IgD-negative memory B cell (primary cell): ENCODE data around the gene OPN4. TPM values are rescaled to one million over a fixed set of nuclear protein-coding genes. Genes with fewer than 3 reads are reported as not detected.

ENCODE experiments used
- H3K27ac Mint-ChIP-seq, 3 donors: one replicate each; pipeline ENCODE4 v1.8.0; 2020 to 2022; ENCODE audit warnings: mild to moderate bottlenecking in 3 of 3, mixed read lengths in 3 of 3, moderate library complexity in 1 of 3
- H3K27me3 Mint-ChIP-seq: one replicate; pipeline ENCODE4 v1.8.0; 2021; ENCODE audit warnings: mixed read lengths
- H3K36me3 Mint-ChIP-seq: one replicate; pipeline ENCODE4 v1.8.0; 2020; ENCODE audit warnings: mild to moderate bottlenecking, mixed read lengths
- H3K4me1 Mint-ChIP-seq, 3 donors: one replicate each; pipeline ENCODE4 v1.8.0; 2020 to 2022; ENCODE audit warnings: mixed read lengths in 3 of 3, mild to moderate bottlenecking in 1 of 3
- H3K4me3 Mint-ChIP-seq, 4 donors: one replicate each; pipeline ENCODE4 v1.8.0; 2020 to 2022; ENCODE audit warnings: mild to moderate bottlenecking in 4 of 4, mixed read lengths in 4 of 4, moderate library complexity in 3 of 4
- H3K9me3 Mint-ChIP-seq, 3 donors: one replicate each; pipeline ENCODE4 v1.8.0; 2020 to 2021; ENCODE audit warnings: mixed read lengths in 3 of 3, mild to moderate bottlenecking in 1 of 3
- polyA plus RNA-seq: library from polyadenylated mRNA; unstranded; fragments of 300-500 nt; fragmentation: Illumina TruSeq; gene quantifications from one replicate; pipeline ENCODE4 v1.2.3, GENCODE V29; 2021

The OPN4 gene
- polyA plus RNA-seq, 1 donor from 2014 or later, result not detected

GRCh38 chr10:86705905-86706304, 51.6 kb downstream of the OPN4 start:
- H3K9me3 Mint-ChIP-seq, result no peaks in the 10 kb centered on the region
- peaks cover 0 to 2% (median 0%) of the 10 kb centered on the region in 3 donors for H3K4me1 Mint-ChIP-seq
- no peak overlapping the region for H3K27ac Mint-ChIP-seq
- H3K36me3 Mint-ChIP-seq, result no peaks in the 10 kb centered on the region
- peaks cover 2% of the 10 kb centered on the region for H3K27me3 Mint-ChIP-seq
- H3K4me3 Mint-ChIP-seq, result no peak overlapping the region

GRCh38 chr10:86706401-86706841, 52.1 kb downstream of the OPN4 start:
- peaks cover 0 to 3% (median 0%) of the 10 kb centered on the region in 3 donors for H3K4me1 Mint-ChIP-seq
- H3K36me3 Mint-ChIP-seq, result no peaks in the 10 kb centered on the region
- H3K27ac Mint-ChIP-seq, result no peak overlapping the region
- H3K4me3 Mint-ChIP-seq, result peak overlapping the region in 1 of 4 donors; percentile 22
- H3K9me3 Mint-ChIP-seq, result no peaks in the 10 kb centered on the region
- H3K27me3 Mint-ChIP-seq, result peaks cover 2% of the 10 kb centered on the region

- Mint-ChIP-seq H3K4me1 (peaks cover 0 to 3% (median 0%) of the 10 kb centered on the region in 3 donors), H3K27ac (no peak overlapping the region)
Observed at GRCh38 chr10:86706977-86707376, 52.6 kb downstream of the OPN4 start.

GRCh38 chr10:86707505-86707904, 53.2 kb downstream of the OPN4 start:
- peaks cover 2% of the 10 kb centered on the region for H3K27me3 Mint-ChIP-seq
- H3K9me3 Mint-ChIP-seq, result no peaks in the 10 kb centered on the region
- no peak overlapping the region for H3K27ac Mint-ChIP-seq
- peak overlapping the region in 1 of 4 donors; percentile 22 for H3K4me3 Mint-ChIP-seq
- H3K4me1 Mint-ChIP-seq, result peaks cover 2 to 6% (median 5%) of the 10 kb centered on the region in 3 donors
- no peaks in the 10 kb centered on the region for H3K36me3 Mint-ChIP-seq

More at GRCh38 chr10:86706977-86707376, 52.6 kb downstream of the OPN4 start:
- Mint-ChIP-seq H3K9me3 (no peaks in the 10 kb centered on the region), H3K36me3 (no peaks in the 10 kb centered on the region), H3K4me3 (peak overlapping the region in 1 of 4 donors; percentile 22), H3K27me3 (peaks cover 2% of the 10 kb centered on the region)

- peak overlapping the region in 1 of 4 donors; percentile 86 for H3K4me3 Mint-ChIP-seq
- H3K36me3 Mint-ChIP-seq, result no peaks in the 10 kb centered on the region
- H3K27me3 Mint-ChIP-seq, result peaks cover 2% of the 10 kb centered on the region
- peaks cover 2 to 6% (median 5%) of the 10 kb centered on the region in 3 donors for H3K4me1 Mint-ChIP-seq
- H3K9me3 Mint-ChIP-seq, result no peaks in the 10 kb centered on the region
- H3K27ac Mint-ChIP-seq, result no peak overlapping the region
Observed at GRCh38 chr10:86708068-86708782, 53.9 kb downstream of the OPN4 start.

GRCh38 chr10:86708783-86709380, 54.5 kb downstream of the OPN4 start:
- peak overlapping the region in 2 of 4 donors; percentile 72 to 86 for H3K4me3 Mint-ChIP-seq
- peaks cover 2 to 6% (median 5%) of the 10 kb centered on the region in 3 donors for H3K4me1 Mint-ChIP-seq
- peaks cover 2% of the 10 kb centered on the region for H3K27me3 Mint-ChIP-seq
- no peaks in the 10 kb centered on the region for H3K36me3 Mint-ChIP-seq
- H3K9me3 Mint-ChIP-seq, result no peaks in the 10 kb centered on the region
- no peak overlapping the region for H3K27ac Mint-ChIP-seq

GRCh38 chr10:86709396-86710185, 55.2 kb downstream of the OPN4 start:
- peaks cover 2% of the 10 kb centered on the region for H3K27me3 Mint-ChIP-seq
- H3K27ac Mint-ChIP-seq, result peak overlapping the region in 2 of 3 donors; percentile 63 to 98
- no peaks in the 10 kb centered on the region for H3K36me3 Mint-ChIP-seq
- H3K4me3 Mint-ChIP-seq, result peak overlapping the region; percentile 76 to 96 (median 84)
- H3K9me3 Mint-ChIP-seq, result no peaks in the 10 kb centered on the region
- H3K4me1 Mint-ChIP-seq, result peaks cover 2 to 6% (median 5%) of the 10 kb centered on the region in 3 donors

- Mint-ChIP-seq H3K4me3 (peak overlapping the region; percentile 83 to 96 (median 91)), H3K27me3 (peaks cover 2% of the 10 kb centered on the region), H3K9me3 (no peaks in the 10 kb centered on the region), H3K36me3 (no peaks in the 10 kb centered on the region), H3K27ac (peak overlapping the region; percentile 63 to 98 (median 85)), H3K4me1 (peaks cover 2 to 6% (median 5%) of the 10 kb centered on the region in 3 donors)
Observed at GRCh38 chr10:86710987-86711512, 56.7 kb downstream of the OPN4 start.

- H3K4me1 Mint-ChIP-seq, result peaks cover 2 to 6% (median 5%) of the 10 kb centered on the region in 3 donors
- H3K36me3 Mint-ChIP-seq, result no peaks in the 10 kb centered on the region
- H3K27me3 Mint-ChIP-seq, result peaks cover 2% of the 10 kb centered on the region
- peak overlapping the region; percentile 91 to 99 (median 98) for H3K4me3 Mint-ChIP-seq
- peak overlapping the region; percentile 97 to 99 (median 98) for H3K27ac Mint-ChIP-seq
- H3K9me3 Mint-ChIP-seq, result no peaks in the 10 kb centered on the region
Observed at GRCh38 chr10:86711513-86712316, 57.4 kb downstream of the OPN4 start.

- Mint-ChIP-seq H3K4me1 (peaks cover 2 to 6% (median 5%) of the 10 kb centered on the region in 3 donors), H3K4me3 (peak overlapping the region; percentile 91 to 99 (median 98)), H3K27me3 (no peaks in the 10 kb centered on the region), H3K36me3 (no peaks in the 10 kb centered on the region), H3K27ac (peak overlapping the region; percentile 97 to 99 (median 98)), H3K9me3 (no peaks in the 10 kb centered on the region)
Observed at GRCh38 chr10:86712317-86712707, 58.0 kb downstream of the OPN4 start.

- Mint-ChIP-seq H3K4me3 (no peak overlapping the region), H3K27ac (peak overlapping the region in 1 of 3 donors; percentile 74), H3K27me3 (no peaks in the 10 kb centered on the region), H3K9me3 (no peaks in the 10 kb centered on the region), H3K36me3 (no peaks in the 10 kb centered on the region), H3K4me1 (peaks cover 2 to 6% (median 5%) of the 10 kb centered on the region in 3 donors)
Observed at GRCh38 chr10:86715156-86715795, 60.9 kb downstream of the OPN4 start.

GRCh38 chr10:86715836-86716235, 61.5 kb downstream of the OPN4 start:
- Mint-ChIP-seq H3K27me3 (no peaks in the 10 kb centered on the region), H3K9me3 (no peaks in the 10 kb centered on the region), H3K4me3 (no peak overlapping the region), H3K36me3 (no peaks in the 10 kb centered on the region), H3K4me1 (peaks cover 2 to 5% (median 4%) of the 10 kb centered on the region in 3 donors), H3K27ac (no peak overlapping the region)
